Body of pancreas (tissue), 4 donors: ENCODE data around the gene SLC49A4. TPM values are rescaled to one million over a fixed set of nuclear protein-coding genes. Genes with fewer than 3 reads are reported as not detected.

Experiments
- ATAC-seq: fragments of 150-250 bp; one replicate; pipeline ENCODE4 v1.9.1; 2016
- DNase-seq, 4 donors: peaks; one replicate each; pipeline ENCODE4 v3.0.0-alpha.2; 2019
- H3K27ac ChIP-seq, 4 donors: fragments of 200-600 bp; sonication (generic); 1 replicate in 3 of 4; 2 replicates in 1 of 4; pipeline versions ENCODE4 v1.5.1 to v1.6.1; 2016 to 2019; ENCODE audit warnings: mild to moderate bottlenecking in 1 of 4, mixed read lengths in 1 of 4, moderate library complexity in 1 of 4
- H3K27me3 ChIP-seq, 2 donors: fragments of 200-600 bp; sonication (generic); one replicate each; pipeline ENCODE4 v1.6.0; 2016; ENCODE audit warnings: mild to moderate bottlenecking in 1 of 2
- H3K36me3 ChIP-seq, 2 donors: fragments of 200-600 bp; sonication (generic); replicated peaks in 1 of 2; 2 replicates each; pipeline ENCODE4 v1.5.1; 2016; ENCODE audit warnings: low read depth in 2 of 2; ENCODE audit not compliant: insufficient read depth in 1 of 2
- H3K4me1 ChIP-seq: fragments of 200-600 bp; sonication (generic); one replicate; pipeline ENCODE4 v1.6.0; 2016
- H3K4me3 ChIP-seq, 2 donors: fragments of 200-600 bp; sonication (generic); 1 replicate in 1 of 2; 2 replicates in 1 of 2; pipeline ENCODE4 v1.5.1; 2016 to 2019
- H3K9me3 ChIP-seq, 3 donors: fragments of 200-600 bp; sonication (generic); 1 replicate in 2 of 3; 2 replicates in 1 of 3; pipeline ENCODE4 v1.5.1; 2016
- CTCF ChIP-seq, 7 experiments: fragments of 450-650 bp in 4 of 7; fragments of 200-600 bp in 3 of 7; sonication (generic) in 3 of 7; IDR thresholded peaks; one replicate each; pipeline ENCODE4 v1.5.1; 2016 to 2019; ENCODE audit warnings: antibody characterized with exemption in 7 of 7
- POLR2A ChIP-seq, 3 donors: fragments of 450-650 bp; IDR thresholded peaks; one replicate each; pipeline ENCODE4 v1.6.1; 2016; ENCODE audit warnings: antibody characterized with exemption in 3 of 3, mild to moderate bottlenecking in 2 of 3
- WGBS, 2 donors: methylation state at CpG; one replicate each; pipeline ENCODE4 v1.1.5; 2017; 5-methylcytosine and 5-hydroxymethylcytosine counted together
- intact Hi-C: fragments of 100-400 bp; cut with DNase I; formaldehyde crosslinking; loops from one replicate; pipeline ENCODE4 v1.15.1; 2023
- total RNA-seq, 2 donors: library from RNA; depleted of rRNA; stranded (reverse); fragments of >200 nt; gene quantifications; one replicate each; pipeline ENCODE4 v1.1.0, GENCODE V29; 2016

The SLC49A4 gene
- total RNA-seq, 2 donors from 2014 or later: 20.8 to 23.6 TPM

GRCh38 chr3:122916084-122916483 lies 121.2 kb downstream of the SLC49A4 start:
- Histone ChIP-seq H3K4me1 (no peaks in the 10 kb centered on the region), H3K4me3 (no peak overlapping the region), H3K36me3 (no peaks in the 10 kb centered on the region), H3K27ac (no peak overlapping the region), H3K9me3 (no peaks in the 10 kb centered on the region), H3K27me3 (no peaks in the 10 kb centered on the region)
- whole genome bisulfite sequencing, 2 donors: 54 to 62% methylated on average over 4 of the region's 4 CpGs
- intact Hi-C loops: no loop called here
- TF ChIP-seq POLR2A (IDR thresholded peaks at IDR 0.05): no peak
- TF ChIP-seq CTCF (IDR thresholded peaks at IDR 0.05): no peak
- ATAC-seq (no peak), DNase-seq (no peak)

- 73 to 78% methylated on average over 6 of the region's 6 CpGs for WGBS, 2 donors
- Histone ChIP-seq H3K36me3 (no peaks in the 10 kb centered on the region), H3K9me3 (no peaks in the 10 kb centered on the region), H3K4me3 (no peak overlapping the region), H3K27me3 (no peaks in the 10 kb centered on the region), H3K4me1 (no peaks in the 10 kb centered on the region), H3K27ac (no peak overlapping the region)
- ATAC-seq (no peak), DNase-seq (no peak)
- no peak for TF ChIP-seq CTCF (IDR thresholded peaks at IDR 0.05)
- TF ChIP-seq POLR2A (IDR thresholded peaks at IDR 0.05): no peak
- intact Hi-C loops: no loop called here
Observed at GRCh38 chr3:122916580-122916979, 121.7 kb downstream of the SLC49A4 start.

- Histone ChIP-seq H3K4me1 (peaks cover 7% of the 10 kb centered on the region), H3K27ac (no peak overlapping the region), H3K27me3 (no peaks in the 10 kb centered on the region), H3K4me3 (no peak overlapping the region), H3K36me3 (no peaks in the 10 kb centered on the region), H3K9me3 (no peaks in the 10 kb centered on the region)
- DNase-seq: no peak
- TF ChIP-seq CTCF (IDR thresholded peaks at IDR 0.05) (no peak), POLR2A (IDR thresholded peaks at IDR 0.05) (no peak)
- intact Hi-C loops: no loop called here
- WGBS, 2 donors: 73 to 89% methylated on average over 4 of the region's 4 CpGs
- ATAC-seq: no peak
Observed at GRCh38 chr3:122917412-122917811, 122.5 kb downstream of the SLC49A4 start.

- H3K9me3 ChIP-seq: no peaks in the 10 kb centered on the region
- no peak overlapping the region for H3K4me3 ChIP-seq
- H3K27ac ChIP-seq: no peak overlapping the region
- no peaks in the 10 kb centered on the region for H3K27me3 ChIP-seq
- peaks cover 7% of the 10 kb centered on the region for H3K4me1 ChIP-seq
- intact Hi-C loops: no loop called here
- DNase-seq (no peak), ATAC-seq (no peak)
- 45 to 62% methylated on average over 5 of the region's 5 CpGs for WGBS, 2 donors
- H3K36me3 ChIP-seq: no peaks in the 10 kb centered on the region
- TF ChIP-seq POLR2A (IDR thresholded peaks at IDR 0.05) (no peak), CTCF (IDR thresholded peaks at IDR 0.05) (no peak)
Observed at GRCh38 chr3:122918576-122919290, 123.9 kb downstream of the SLC49A4 start.

GRCh38 chr3:122919291-122919610 lies 124.4 kb downstream of the SLC49A4 start:
- no peaks in the 10 kb centered on the region for H3K27me3 ChIP-seq
- intact Hi-C loops: no loop called here
- H3K9me3 ChIP-seq: no peaks in the 10 kb centered on the region
- 69% methylated on average over 3 of the region's 3 CpGs for WGBS, 2 donors
- ATAC-seq (no peak), DNase-seq (no peak)
- H3K27ac ChIP-seq: no peak overlapping the region
- H3K36me3 ChIP-seq: no peaks in the 10 kb centered on the region
- TF ChIP-seq CTCF (IDR thresholded peaks at IDR 0.05) (no peak), POLR2A (IDR thresholded peaks at IDR 0.05) (no peak)
- H3K4me1 ChIP-seq: peaks cover 7% of the 10 kb centered on the region
- no peak overlapping the region for H3K4me3 ChIP-seq
